ENCODE measurements around the gene SUGCT.
"Not testable (repeated sequence)": the region's sequence is repeated elsewhere in the genome, so short reads cannot be mapped to it uniquely, and the experiment has no call there.

Gene SUGCT

GRCh38 chr7:40139891-40140290 is 5.1 kb downstream of the SUGCT start:
- DNase-seq = not testable (repeated sequence)

GRCh38 chr7:40141916-40142315 is 7.1 kb downstream of the SUGCT start:
- not testable (repeated sequence) for DNase-seq

GRCh38 chr7:40145596-40146130 is 10.9 kb downstream of the SUGCT start:
- DNase-seq = not testable (repeated sequence)

- peak; percentile 58 for DNase-seq
These were observed 12.8 kb downstream of the SUGCT start for GRCh38 chr7:40147371-40148246.

GRCh38 chr7:40148247-40148580 is 13.4 kb downstream of the SUGCT start:
- DNase-seq = not testable (repeated sequence)

GRCh38 chr7:40148671-40149070 is 13.9 kb downstream of the SUGCT start:
- no peak for DNase-seq

GRCh38 chr7:40151504-40151903 is 16.7 kb downstream of the SUGCT start:
- DNase-seq = no peak

GRCh38 chr7:40156988-40157387 is 22.2 kb downstream of the SUGCT start:
- DNase-seq = no peak

GRCh38 chr7:40162516-40162915 is 27.7 kb downstream of the SUGCT start:
- peak; percentile 27 for DNase-seq

- no peak for DNase-seq
These were observed 30.4 kb downstream of the SUGCT start for GRCh38 chr7:40165216-40165615.

GRCh38 chr7:40167291-40167690 is 32.5 kb downstream of the SUGCT start:
- DNase-seq = no peak

- not testable (repeated sequence) for DNase-seq
These were observed 33.5 kb downstream of the SUGCT start for GRCh38 chr7:40168266-40168665.

- not testable (repeated sequence) for DNase-seq
These were observed 38.3 kb downstream of the SUGCT start for GRCh38 chr7:40173121-40173520.

GRCh38 chr7:40175256-40175655 is 40.5 kb downstream of the SUGCT start:
- DNase-seq = not testable (repeated sequence)

- DNase-seq = peak; percentile 71
These were observed 41.1 kb downstream of the SUGCT start for GRCh38 chr7:40175725-40176510.

GRCh38 chr7:40177071-40177470 is 42.3 kb downstream of the SUGCT start:
- DNase-seq = no peak

- no peak for DNase-seq
These were observed 47.6 kb downstream of the SUGCT start for GRCh38 chr7:40182452-40182851.

GRCh38 chr7:40186586-40186985 is 51.8 kb downstream of the SUGCT start:
- DNase-seq = no peak

GRCh38 chr7:40192036-40192435 is 57.2 kb downstream of the SUGCT start:
- DNase-seq = peak; percentile 46

- DNase-seq = peak; percentile 49
These were observed 59.9 kb downstream of the SUGCT start for GRCh38 chr7:40194745-40195144.

GRCh38 chr7:40197527-40197926 is 62.7 kb downstream of the SUGCT start:
- no peak for DNase-seq

GRCh38 chr7:40199076-40199802 is 64.4 kb downstream of the SUGCT start:
- peak; percentile 69 for DNase-seq

GRCh38 chr7:40200791-40201190 is 66.0 kb downstream of the SUGCT start:
- peak; percentile 84 for DNase-seq

Data from fibroblast of skin of right biceps (primary cell).